H1 (cell line): Measurements from ENCODE around the gene SLC6A12.

Experiments used
- JUND ChIP-seq: IDR thresholded peaks from 2 replicates; pipeline ENCODE4 v1.6.1; 2011; ENCODE audit warnings: mild to moderate bottlenecking, improper control_type of control experiment, low read length
- TF ChIP-seq, protein P1 (sequence below), 3 experiments: IDR thresholded peaks; 1 replicate in 2 of 3; 2 replicates in 1 of 3; pipeline versions ENCODE4 v1.5.1 to v1.6.1; 2011; ENCODE audit warnings: low read length in 3 of 3, mild to moderate bottlenecking in 3 of 3, inconsistent platforms in 2 of 3, low read depth in 1 of 3, moderate library complexity in 1 of 3; ENCODE audit not compliant: insufficient read depth in 1 of 3; ENCODE audit errors: control extremely low read depth in 1 of 3

DNA sequence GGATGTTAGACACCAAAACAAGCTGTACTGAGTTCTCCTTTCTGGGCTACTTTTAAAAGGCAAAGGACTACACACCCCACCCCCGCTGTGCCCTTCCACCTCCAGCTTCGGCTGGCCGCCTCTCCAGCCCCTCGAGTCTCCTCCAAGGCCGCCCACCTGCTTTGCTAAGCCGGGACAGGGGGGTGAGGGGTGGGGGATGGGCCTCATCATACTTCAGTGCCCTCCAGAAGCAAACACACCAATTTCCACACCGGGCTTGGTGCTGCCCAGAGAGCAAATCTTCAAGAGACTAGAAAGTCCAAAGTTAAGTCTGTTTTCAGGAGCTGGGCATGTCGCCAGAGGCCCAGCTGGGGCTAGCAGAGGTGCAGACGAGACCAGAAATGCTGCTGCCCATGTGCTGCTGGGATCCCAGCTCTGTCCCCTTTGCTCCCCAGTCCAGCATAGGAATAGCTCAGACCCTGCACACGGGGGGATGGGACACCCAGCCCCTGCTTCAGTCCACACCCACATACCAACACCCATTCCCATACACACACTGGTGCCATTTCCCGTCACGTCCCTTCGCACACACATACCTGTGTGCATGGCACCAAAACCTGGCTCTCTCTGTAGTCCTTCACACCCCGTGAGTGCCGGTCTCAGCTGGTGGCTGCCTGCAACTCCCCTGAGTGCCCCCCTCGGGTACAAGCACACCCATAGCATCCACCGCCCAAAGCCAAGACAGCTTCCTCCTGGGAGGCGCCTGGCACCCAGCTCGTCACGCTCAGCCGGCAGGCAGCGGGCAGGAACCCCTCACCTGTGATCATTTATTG is 1.0 kb downstream of the SLC6A12 start:
- TF ChIP-seq JUND, result no peak
- TF ChIP-seq, protein P1, sequence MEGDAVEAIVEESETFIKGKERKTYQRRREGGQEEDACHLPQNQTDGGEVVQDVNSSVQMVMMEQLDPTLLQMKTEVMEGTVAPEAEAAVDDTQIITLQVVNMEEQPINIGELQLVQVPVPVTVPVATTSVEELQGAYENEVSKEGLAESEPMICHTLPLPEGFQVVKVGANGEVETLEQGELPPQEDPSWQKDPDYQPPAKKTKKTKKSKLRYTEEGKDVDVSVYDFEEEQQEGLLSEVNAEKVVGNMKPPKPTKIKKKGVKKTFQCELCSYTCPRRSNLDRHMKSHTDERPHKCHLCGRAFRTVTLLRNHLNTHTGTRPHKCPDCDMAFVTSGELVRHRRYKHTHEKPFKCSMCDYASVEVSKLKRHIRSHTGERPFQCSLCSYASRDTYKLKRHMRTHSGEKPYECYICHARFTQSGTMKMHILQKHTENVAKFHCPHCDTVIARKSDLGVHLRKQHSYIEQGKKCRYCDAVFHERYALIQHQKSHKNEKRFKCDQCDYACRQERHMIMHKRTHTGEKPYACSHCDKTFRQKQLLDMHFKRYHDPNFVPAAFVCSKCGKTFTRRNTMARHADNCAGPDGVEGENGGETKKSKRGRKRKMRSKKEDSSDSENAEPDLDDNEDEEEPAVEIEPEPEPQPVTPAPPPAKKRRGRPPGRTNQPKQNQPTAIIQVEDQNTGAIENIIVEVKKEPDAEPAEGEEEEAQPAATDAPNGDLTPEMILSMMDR (IDR thresholded peaks at IDR 0.05; ENCODE audit: control extremely low read depth in 1 of 3, insufficient read depth in 1 of 3, low read depth in 1 of 3, low read length in 3 of 3), result no peak
